GM12878 (cell line): Measurements from ENCODE around the gene PRKCB. TPM values are rescaled to one million over a fixed set of nuclear protein-coding genes. Genes with fewer than 3 reads are reported as not detected.

ENCODE experiments used
- ATAC-seq: fragments of 200-7000 bp; cut with Tn5 transposase; 3 replicates; pipeline ENCODE4 v1.9.1; 2020; ENCODE audit warnings: mild to moderate bottlenecking, moderate library complexity
- BruUV-seq: library from RNA; stranded (reverse); fragments of 400-500 nt; replicated peaks from 2 replicates; lab custom pipeline; 2021; lab: Mats Ljungman, UMichigan
- CTCF ChIA-PET: fragments of 300-600 bp; sonication (Branson Sonifier 250); formaldehyde crosslinking; extraction: SDS; loops from one replicate; lab custom pipeline; 2021; ENCODE audit warnings: inconsistent platforms; lab: Yijun Ruan, JAX
- POLR2A ChIA-PET: fragments of 350-600 bp; formaldehyde crosslinking; extraction: SDS; loops from one replicate; lab custom pipeline; 2021; ENCODE audit warnings: inconsistent platforms; lab: Charles Lee
- RAD21 ChIA-PET: fragments of 300-600 bp; sonication (Branson Sonifier 250); formaldehyde crosslinking; loops from one replicate; lab custom pipeline; 2023; ENCODE audit warnings: antibody characterized with exemption; ENCODE audit not compliant: unreplicated experiment; lab: Charles Lee
- SMC1A ChIA-PET: fragments of 300-600 bp; sonication (Branson Sonifier 250); formaldehyde crosslinking; loops from one replicate; lab custom pipeline; 2023; ENCODE audit not compliant: unreplicated experiment, uncharacterized antibody; lab: Charles Lee
- DNase-seq: peaks from one replicate; pipeline ENCODE4 v3.0.0-alpha.2; 2011; ENCODE audit warnings: low read depth, low spot score
- FAIRE-seq: peaks from 3 replicates; lab custom pipeline; 2011; peaks lifted over from hg19 to GRCh38; lab: Jason Lieb, UNC
- H2AFZ ChIP-seq: 2 replicates; pipeline ENCODE4 v1.6.0; 2011; ENCODE audit warnings: low read depth, low read length, control low read depth; ENCODE audit not compliant: control insufficient read depth
- H3K27ac ChIP-seq: 2 replicates; pipeline ENCODE4 v1.5.1; 2011; ENCODE audit warnings: control low read depth; ENCODE audit not compliant: control insufficient read depth, insufficient read depth
- H3K27me3 ChIP-seq, 2 experiments: replicated peaks in 1 of 2; 2 replicates each; pipeline versions ENCODE4 v1.6.0 to v1.6.1; 2011; ENCODE audit warnings: low read length in 1 of 2; ENCODE audit not compliant: control insufficient read depth in 2 of 2, insufficient read depth in 2 of 2
- H3K36me3 ChIP-seq, 2 experiments: 2 replicates each; pipeline ENCODE4 v1.5.1; 2011; ENCODE audit warnings: low read length in 1 of 2; ENCODE audit not compliant: control insufficient read depth in 2 of 2, insufficient read depth in 2 of 2
- H3K4me1 ChIP-seq: 2 replicates; pipeline ENCODE4 v1.6.1; 2011; ENCODE audit warnings: mild to moderate bottlenecking, low read length, moderate library complexity, mixed read lengths; ENCODE audit not compliant: control insufficient read depth, insufficient read depth
- H3K4me2 ChIP-seq: 2 replicates; pipeline ENCODE4 v1.6.0; 2011; ENCODE audit warnings: control low read depth; ENCODE audit not compliant: control insufficient read depth, insufficient read depth
- H3K4me3 ChIP-seq: fragments of 200-600 bp; sonication (generic); 2 replicates; pipeline ENCODE4 v1.5.1; 2016
- H3K79me2 ChIP-seq: 2 replicates; pipeline ENCODE4 v1.6.0; 2011; ENCODE audit warnings: low read length; ENCODE audit not compliant: control insufficient read depth, insufficient read depth
- H3K9ac ChIP-seq: 2 replicates; pipeline ENCODE4 v1.8.0; 2011; ENCODE audit warnings: low read length, control low read depth, mixed read lengths; ENCODE audit not compliant: control insufficient read depth, insufficient read depth
- H3K9me3 ChIP-seq: replicated peaks from 3 replicates; pipeline ENCODE4 v1.5.1; 2011; ENCODE audit warnings: mild to moderate bottlenecking, low read length; ENCODE audit not compliant: control insufficient read depth, insufficient read depth
- H4K20me1 ChIP-seq: 2 replicates; pipeline ENCODE4 v1.6.0; 2011; ENCODE audit not compliant: control insufficient read depth, insufficient read depth
- E4F1 ChIP-seq: fragments of 450-650 bp; IDR thresholded peaks from 2 replicates; pipeline ENCODE4 v1.6.1; 2018; ENCODE audit warnings: borderline replicate concordance, mild to moderate bottlenecking; ENCODE audit not compliant: partially characterized antibody
- IRF3 ChIP-seq: fragments of 450-650 bp; IDR thresholded peaks from 2 replicates; pipeline ENCODE4 v1.6.1; 2014; ENCODE audit warnings: mild to moderate bottlenecking
- POLR2AphosphoS2 ChIP-seq: IDR thresholded peaks from 2 replicates; pipeline ENCODE4 v1.6.1; 2011; ENCODE audit warnings: low read depth, mild to moderate bottlenecking, low read length, improper control_type of control experiment, moderate library complexity
- RAD21 ChIP-seq: IDR thresholded peaks from 2 replicates; pipeline ENCODE4 v1.6.1; 2011; ENCODE audit warnings: mild to moderate bottlenecking, low read depth, low read length, moderate library complexity; ENCODE audit not compliant: insufficient read depth
- WGBS: methylation state at CpG from one replicate; pipeline ENCODE4 v1.1.6; 2016; ENCODE audit warnings: low lambda C conversion rate; ENCODE audit not compliant: insufficient replicate concordance, insufficient coverage; ENCODE audit errors: missing lambda C conversion rate; 5-methylcytosine and 5-hydroxymethylcytosine counted together
- in situ Hi-C: fragments of 300-500 bp; cut with MboI; formaldehyde crosslinking; loops from 9 replicates; pipeline ENCODE4 v1.14.3; 2018; ENCODE audit warnings: mixed read lengths
- intact Hi-C: fragments of 100-400 bp; cut with micrococcal nuclease; formaldehyde crosslinking; loops from one replicate; pipeline ENCODE4 v1.14.2; 2022; ENCODE audit not compliant: unreplicated experiment
- polyA plus RNA-seq, 11 experiments: library from polyadenylated mRNA; depleted of rRNA in 4 of 11; unstranded in 6 of 11; stranded (reverse) in 5 of 11; fragments of >200 nt; fragmentation: Nextera tagmentation in 4 of 11; fragmentation: Illumina TruSeq in 1 of 11; extraction: Ambion mirVana in 4 of 11; extraction: Trizol in 1 of 11; gene quantifications; 1 replicate in 1 of 11; 2 replicates in 10 of 11; pipeline versions ENCODE4 v1.2.1 to v1.2.3, GENCODE V29; 2011 to 2016; ENCODE audit warnings: inconsistent platforms in 2 of 11, missing spikeins in 2 of 11, low read depth in 1 of 11
- total RNA-seq, 4 experiments: library from RNA; depleted of rRNA in 3 of 4; stranded (reverse); fragments of >200 nt in 3 of 4; fragmentation: Illumina TruSeq in 1 of 4; extraction: Trizol in 1 of 4; gene quantifications; 2 replicates each; pipeline versions ENCODE4 v1.2.1 to v1.2.3, GENCODE V29; 2013 to 2021

The PRKCB gene
- total and polyA plus RNA-seq, 10 of the 15 experiments (the other 5 are each of a cell fraction or from before 2014, with no cell fraction given): 21.4 to 158 (median 97.3) TPM

GRCh38 chr16:23964136-23964535 lies 128.4 kb downstream of the PRKCB start:
- FAIRE-seq: no peak
- in situ Hi-C loops: no loop called here
- CTCF ChIA-PET: no interaction called here
- Histone ChIP-seq H3K27me3 (no peaks in the 10 kb centered on the region), H3K79me2 (peaks cover 30% of the 10 kb centered on the region), H3K4me1 (peaks cover 38% of the 10 kb centered on the region), H3K9me3 (no peaks in the 10 kb centered on the region), H3K27ac (no peak overlapping the region), H2AFZ (no peak overlapping the region), H3K4me3 (no peak overlapping the region)
- no peak for ATAC-seq
- TF ChIP-seq IRF3: no peak
- no peak for TF ChIP-seq E4F1
- no peak for TF ChIP-seq RAD21
- no peak for TF ChIP-seq POLR2AphosphoS2
- TF ChIP-seq, all 136 proteins: peak for 0
- H4K20me1 ChIP-seq: peaks cover 4% of the 10 kb centered on the region; the same call in 1 of the 2 replicates
- 100% methylated on average over 3 of the region's 3 CpGs for WGBS
- H3K36me3 ChIP-seq: peaks cover 11 to 38% of the 10 kb centered on the region in 2 experiments
- no TSS peak for BruUV-seq
- ChIA-PET RAD21 (no interaction called here), SMC1A (interaction anchor here (1.6 kb wide), 1 partner anchor 10 kb away, joined by 3 read pairs; no protein-coding TSS in a partner anchor), POLR2A (no interaction called here)
- H3K9ac ChIP-seq: no peak overlapping the region
- no peak for DNase-seq
- no peak overlapping the region for H3K4me2 ChIP-seq
- intact Hi-C loops: no loop called here
